Gastrocnemius medialis (tissue), 4 donors: Measurements from ENCODE around the gene CCDC85C.

ENCODE experiments used
- CTCF ChIP-seq, 5 experiments: fragments of 450-650 bp in 3 of 5; fragments of 200-600 bp in 2 of 5; sonication (generic) in 2 of 5; IDR thresholded peaks in 4 of 5; conservative IDR thresholded peaks in 1 of 5; 1 replicate in 4 of 5; 2 replicates in 1 of 5; pipeline ENCODE4 v1.5.1; 2016 to 2019; ENCODE audit warnings: antibody characterized with exemption in 5 of 5, mild to moderate bottlenecking in 3 of 5, moderate library complexity in 3 of 5
- POLR2A ChIP-seq, 2 donors: fragments of 450-650 bp; IDR thresholded peaks; one replicate each; pipeline ENCODE4 v1.6.1; 2017; ENCODE audit warnings: antibody characterized with exemption in 2 of 2, mild to moderate bottlenecking in 2 of 2, moderate library complexity in 2 of 2

GRCh38 chr14:99514552-99515300 lies 89.3 kb downstream of the CCDC85C start:
- TF ChIP-seq CTCF (IDR thresholded peaks at IDR 0.05 in 4 of 5, conservative IDR thresholded peaks at IDR 0.05 in 1 of 5): no peak
- TF ChIP-seq POLR2A (IDR thresholded peaks at IDR 0.05): no peak
